Suppressor macrophage treated with lipopolysaccharide for 4 hours (primary cell): Measurements from ENCODE around the gene NPY4R2.
"Not testable (repeated sequence)": the region's sequence is repeated elsewhere in the genome, so short reads cannot be mapped to it uniquely, and the experiment has no call there.

ENCODE experiments used
- DNase-seq: peaks from one replicate; pipeline ENCODE4 v3.0.0-alpha.2; 2020

The NPY4R2 gene

GRCh38 chr10:47918475-47918874, at the start of gene NPY4R2:
Gene NPY4R2, plus strand, starts transcription at chr10:47918662. Its CDS starts 3,326 bp downstream, at chr10:47921988.
- not testable (repeated sequence) for DNase-seq

GRCh38 chr10:47870887-47871286, 47.6 kb upstream of the NPY4R2 start:
- DNase-seq, result not testable (repeated sequence)

GRCh38 chr10:47871485-47872180, 46.8 kb upstream of the NPY4R2 start:
- DNase-seq, result not testable (repeated sequence)

- not testable (repeated sequence) for DNase-seq
These were observed 46.2 kb upstream of the NPY4R2 start for GRCh38 chr10:47872236-47872635.

- not testable (repeated sequence) for DNase-seq
These were observed 34.2 kb upstream of the NPY4R2 start for GRCh38 chr10:47884239-47884638.

GRCh38 chr10:47884934-47885333, 33.5 kb upstream of the NPY4R2 start:
- DNase-seq, result not testable (repeated sequence)

GRCh38 chr10:47886356-47886755, 32.1 kb upstream of the NPY4R2 start:
- DNase-seq, result not testable (repeated sequence)

- DNase-seq, result not testable (repeated sequence)
These were observed 31.6 kb upstream of the NPY4R2 start for GRCh38 chr10:47886827-47887226.

- not testable (repeated sequence) for DNase-seq
These were observed 27.7 kb upstream of the NPY4R2 start for GRCh38 chr10:47890737-47891136.

- not testable (repeated sequence) for DNase-seq
These were observed 25.8 kb upstream of the NPY4R2 start for GRCh38 chr10:47892494-47893261.

- not testable (repeated sequence) for DNase-seq
These were observed 23.9 kb upstream of the NPY4R2 start for GRCh38 chr10:47894571-47894970.

- not testable (repeated sequence) for DNase-seq
These were observed 20.6 kb upstream of the NPY4R2 start for GRCh38 chr10:47897813-47898212.

GRCh38 chr10:47909333-47909732, 9.1 kb upstream of the NPY4R2 start:
- not testable (repeated sequence) for DNase-seq

- not testable (repeated sequence) for DNase-seq
These were observed 8.0 kb upstream of the NPY4R2 start for GRCh38 chr10:47910486-47910885.

GRCh38 chr10:47914052-47914451, 4.4 kb upstream of the NPY4R2 start:
- DNase-seq, result not testable (repeated sequence)

GRCh38 chr10:47915849-47916548, 2.5 kb upstream of the NPY4R2 start:
- not testable (repeated sequence) for DNase-seq

GRCh38 chr10:47920610-47921009, 2.1 kb downstream of the NPY4R2 start:
- DNase-seq, result not testable (repeated sequence)

GRCh38 chr10:47922503-47922902, 4.0 kb downstream of the NPY4R2 start:
- not testable (repeated sequence) for DNase-seq

GRCh38 chr10:47924628-47925027, 6.2 kb downstream of the NPY4R2 start:
- DNase-seq, result not testable (repeated sequence)

- DNase-seq, result not testable (repeated sequence)
These were observed 8.9 kb downstream of the NPY4R2 start for GRCh38 chr10:47927147-47927916.

- DNase-seq, result not testable (repeated sequence)
These were observed 9.8 kb downstream of the NPY4R2 start for GRCh38 chr10:47928225-47928624.

GRCh38 chr10:47932824-47933223, 14.4 kb downstream of the NPY4R2 start:
- DNase-seq, result not testable (repeated sequence)
